Testis (tissue), 2 donors: ENCODE measurements around the gene SYNGR1.

Experiments
- POLR2A ChIP-seq: fragments of 450-650 bp; IDR thresholded peaks from one replicate; pipeline ENCODE4 v1.6.1; 2017; ENCODE audit warnings: antibody characterized with exemption, mild to moderate bottlenecking, moderate library complexity
- TF ChIP-seq, protein P1 (sequence below), 3 experiments: fragments of 450-650 bp in 2 of 3; fragments of 200-600 bp in 1 of 3; sonication (generic) in 1 of 3; IDR thresholded peaks; one replicate each; pipeline ENCODE4 v1.5.1; 2016 to 2019; ENCODE audit warnings: antibody characterized with exemption in 3 of 3, mild to moderate bottlenecking in 2 of 3, moderate library complexity in 1 of 3

DNA sequence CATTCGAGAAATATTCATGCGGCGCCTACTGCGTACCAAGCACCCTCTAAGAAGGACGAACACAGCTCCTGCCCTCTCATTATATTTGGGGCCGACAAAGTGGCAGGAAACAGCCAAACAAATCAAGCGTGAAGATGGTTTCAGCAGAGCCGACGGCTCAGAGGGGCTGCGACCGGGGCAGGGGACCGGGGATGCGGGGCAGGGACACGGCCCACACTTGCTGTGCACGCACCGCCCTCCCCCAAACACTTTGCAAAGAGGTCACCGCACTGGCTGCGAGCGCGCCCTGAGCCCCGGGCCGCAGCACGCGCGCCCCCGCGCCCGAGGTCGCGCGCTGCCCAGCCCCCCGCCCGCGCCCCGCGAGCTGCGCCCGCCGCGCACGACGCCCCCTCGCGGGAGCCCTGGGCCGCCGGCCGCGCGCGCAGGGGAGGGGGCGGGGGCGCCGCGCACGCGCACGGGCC lies 255 bp upstream of the SYNGR1 start:
- TF ChIP-seq, protein P1, sequence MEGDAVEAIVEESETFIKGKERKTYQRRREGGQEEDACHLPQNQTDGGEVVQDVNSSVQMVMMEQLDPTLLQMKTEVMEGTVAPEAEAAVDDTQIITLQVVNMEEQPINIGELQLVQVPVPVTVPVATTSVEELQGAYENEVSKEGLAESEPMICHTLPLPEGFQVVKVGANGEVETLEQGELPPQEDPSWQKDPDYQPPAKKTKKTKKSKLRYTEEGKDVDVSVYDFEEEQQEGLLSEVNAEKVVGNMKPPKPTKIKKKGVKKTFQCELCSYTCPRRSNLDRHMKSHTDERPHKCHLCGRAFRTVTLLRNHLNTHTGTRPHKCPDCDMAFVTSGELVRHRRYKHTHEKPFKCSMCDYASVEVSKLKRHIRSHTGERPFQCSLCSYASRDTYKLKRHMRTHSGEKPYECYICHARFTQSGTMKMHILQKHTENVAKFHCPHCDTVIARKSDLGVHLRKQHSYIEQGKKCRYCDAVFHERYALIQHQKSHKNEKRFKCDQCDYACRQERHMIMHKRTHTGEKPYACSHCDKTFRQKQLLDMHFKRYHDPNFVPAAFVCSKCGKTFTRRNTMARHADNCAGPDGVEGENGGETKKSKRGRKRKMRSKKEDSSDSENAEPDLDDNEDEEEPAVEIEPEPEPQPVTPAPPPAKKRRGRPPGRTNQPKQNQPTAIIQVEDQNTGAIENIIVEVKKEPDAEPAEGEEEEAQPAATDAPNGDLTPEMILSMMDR (IDR thresholded peaks at IDR 0.05): no peak
- TF ChIP-seq POLR2A: no peak
